CD4-positive, CD25-positive, alpha-beta regulatory T cell (primary cell): ENCODE data around the gene DENND6B. TPM values are rescaled to one million over a fixed set of nuclear protein-coding genes. Genes with fewer than 3 reads are reported as not detected.

Experiments
- ATAC-seq, 2 donors: fragments of 150-1000 bp; cut with Tn5 transposase; one replicate each; pipeline ENCODE4 v1.10.0; 2021; ENCODE audit warnings: low read depth in 2 of 2, moderate number of reproducible peaks in 2 of 2, moderate library complexity in 1 of 2
- DNase-seq, 3 donors: peaks; one replicate each; pipeline versions ENCODE4 v3.0.0 to v3.0.0-alpha.2; 2012 to 2022; ENCODE audit warnings: mixed read lengths in 1 of 3
- H3K27ac ChIP-seq: one replicate; pipeline ENCODE4 v1.7.0; 2013; ENCODE audit warnings: mild to moderate bottlenecking, low read length; ENCODE audit not compliant: insufficient read depth, poor library complexity, severe bottlenecking
- H3K27me3 ChIP-seq: one replicate; pipeline ENCODE4 v1.7.0; 2013; ENCODE audit warnings: low read length; ENCODE audit not compliant: control insufficient read depth, insufficient read depth
- H3K36me3 ChIP-seq: one replicate; pipeline ENCODE4 v1.7.0; 2013; ENCODE audit warnings: mild to moderate bottlenecking, low read length, moderate library complexity; ENCODE audit not compliant: control insufficient read depth, insufficient read depth
- H3K4me1 ChIP-seq: 2 replicates; pipeline ENCODE4 v1.7.0; 2013; ENCODE audit warnings: mild to moderate bottlenecking, low read length; ENCODE audit not compliant: insufficient read depth, control insufficient read depth, poor library complexity, severe bottlenecking
- H3K4me3 ChIP-seq: one replicate; pipeline ENCODE4 v1.7.0; 2013; ENCODE audit warnings: low read depth, mild to moderate bottlenecking, low read length, moderate library complexity
- H3K9me3 ChIP-seq, 2 experiments: 1 replicate in 1 of 2; 2 replicates in 1 of 2; pipeline ENCODE4 v1.7.0; 2013; ENCODE audit warnings: low read length in 2 of 2, mild to moderate bottlenecking in 1 of 2, moderate library complexity in 1 of 2; ENCODE audit not compliant: control insufficient read depth in 2 of 2
- H3K27ac Mint-ChIP-seq, 3 donors: one replicate each; pipeline ENCODE4 v1.8.0; 2020 to 2022; ENCODE audit warnings: mild to moderate bottlenecking in 3 of 3, mixed read lengths in 3 of 3, moderate library complexity in 2 of 3
- H3K27me3 Mint-ChIP-seq: one replicate; pipeline ENCODE4 v1.8.0; 2022; ENCODE audit warnings: mild to moderate bottlenecking, mixed read lengths
- H3K36me3 Mint-ChIP-seq: one replicate; pipeline ENCODE4 v1.8.0; 2020; ENCODE audit warnings: mixed read lengths
- H3K4me1 Mint-ChIP-seq, 4 donors: one replicate each; pipeline ENCODE4 v1.8.0; 2020 to 2022; ENCODE audit warnings: mixed read lengths in 4 of 4, mild to moderate bottlenecking in 1 of 4
- H3K4me3 Mint-ChIP-seq, 4 donors: one replicate each; pipeline ENCODE4 v1.8.0; 2020 to 2022; ENCODE audit warnings: mild to moderate bottlenecking in 4 of 4, mixed read lengths in 4 of 4, moderate library complexity in 3 of 4
- H3K9me3 Mint-ChIP-seq, 7 donors: one replicate each; pipeline ENCODE4 v1.8.0; 2020 to 2022; ENCODE audit warnings: mixed read lengths in 7 of 7, mild to moderate bottlenecking in 3 of 7, moderate library complexity in 2 of 7
- polyA plus RNA-seq, 4 donors: library from polyadenylated mRNA; unstranded; fragments of 300-500 nt; fragmentation: Illumina TruSeq; gene quantifications; one replicate each; pipeline ENCODE4 v1.2.3, GENCODE V29; 2021
- total RNA-seq: library from RNA; stranded (reverse); gene quantifications from one replicate; pipeline ENCODE4 v1.2.3, GENCODE V29; 2022

Gene DENND6B
- total and polyA plus RNA-seq, 5 donors from 2014 or later = 0.48 to 2.1 (median 0.56) TPM

DNA sequence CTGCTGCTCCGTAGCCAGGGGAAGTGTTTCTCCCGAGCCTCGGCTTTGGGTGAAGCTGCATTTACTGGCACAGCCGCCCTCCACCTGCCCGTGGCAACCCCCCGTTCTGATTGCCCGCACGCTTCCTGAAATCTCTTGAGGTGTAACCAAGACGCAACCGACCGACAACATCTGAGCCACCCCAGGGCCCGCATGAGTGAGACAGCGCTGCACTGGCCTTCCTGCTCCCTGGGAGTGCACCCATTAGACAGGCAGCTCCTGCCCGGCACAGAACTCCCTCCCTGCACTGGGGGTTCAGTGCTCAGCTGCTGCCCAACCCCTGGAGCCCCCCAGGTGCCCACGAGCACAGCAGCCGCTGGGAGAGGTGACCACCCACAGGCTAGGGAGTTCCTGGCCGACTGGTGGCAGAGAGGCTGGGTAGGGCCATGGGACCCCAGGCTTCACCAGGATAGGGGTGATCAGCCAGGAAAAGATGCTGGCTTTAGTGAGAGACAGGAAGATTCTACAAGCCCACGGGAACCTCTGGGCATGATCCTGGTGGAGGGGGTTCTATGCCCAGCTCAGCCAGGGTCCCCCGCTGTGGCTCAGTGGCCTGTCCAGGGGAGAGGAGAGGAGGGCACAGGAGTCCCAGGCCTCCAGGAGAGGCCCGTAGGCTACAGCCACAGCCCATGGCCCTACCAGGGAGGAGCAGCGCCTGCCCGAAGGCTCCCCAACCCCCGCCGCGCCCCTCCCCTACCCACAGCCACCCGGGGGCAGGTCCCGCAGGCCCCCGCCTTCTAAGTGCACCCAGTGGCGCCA is 34.0 kb downstream of the DENND6B start:
- Histone ChIP-seq H3K27me3 (no peaks in the 10 kb centered on the region), H3K4me1 (no peaks in the 10 kb centered on the region), H3K27ac (no peak overlapping the region), H3K36me3 (no peaks in the 10 kb centered on the region), H3K4me3 (no peak overlapping the region), H3K9me3 (no peaks in the 10 kb centered on the region)
- H3K36me3 Mint-ChIP-seq = no peaks in the 10 kb centered on the region
- peaks cover 0 to 6% (median 0%) of the 10 kb centered on the region in 4 donors for H3K4me1 Mint-ChIP-seq
- H3K27ac Mint-ChIP-seq = peak overlapping the region in 2 of 3 donors; percentile 47 to 83
- peaks cover 23% of the 10 kb centered on the region for H3K27me3 Mint-ChIP-seq
- peak overlapping the region in 2 of 4 donors; percentile 58 to 62 for H3K4me3 Mint-ChIP-seq
- H3K9me3 Mint-ChIP-seq = no peaks in the 10 kb centered on the region
- ATAC-seq (peak in 1 of 2 donors; percentile 31), DNase-seq (peak in 1 of 3 donors; percentile 56)

DNA sequence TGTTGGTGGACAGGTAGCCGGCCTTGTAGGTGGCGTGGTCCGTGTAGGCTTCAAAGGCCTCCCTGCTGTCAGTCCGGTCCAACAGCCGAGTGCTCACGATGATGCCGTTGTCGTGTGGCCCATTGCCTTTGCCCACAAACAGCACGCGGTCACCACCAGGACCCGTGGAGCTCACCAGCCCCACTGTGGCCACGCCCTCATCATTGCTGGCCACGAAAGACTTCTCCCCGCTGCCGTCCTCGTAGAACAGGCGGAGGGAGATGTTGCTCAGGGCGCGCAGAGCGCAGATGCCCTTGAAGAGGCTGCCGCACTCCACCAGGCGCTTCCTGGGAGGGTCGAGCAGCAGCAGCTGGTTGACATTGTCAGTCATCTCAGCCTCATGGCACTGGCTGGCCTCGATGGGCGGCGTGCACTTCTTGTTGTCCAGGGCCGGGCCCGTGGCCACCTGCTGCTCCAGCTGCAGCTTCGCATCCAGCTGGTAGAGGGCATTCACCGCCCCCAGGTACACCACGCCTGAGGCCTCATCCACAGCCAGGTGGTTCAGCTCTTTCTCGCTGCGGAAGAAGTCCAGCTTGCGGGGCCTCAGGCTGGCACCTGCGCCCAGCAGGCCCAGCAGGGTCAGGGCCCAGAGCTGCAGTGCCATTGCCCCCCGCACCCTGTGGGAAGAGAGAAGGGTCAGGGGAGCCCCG is 36.7 kb downstream of the DENND6B start:
- DNase-seq = no peak
- no peaks in the 10 kb centered on the region for H3K9me3 Mint-ChIP-seq
- H3K4me3 Mint-ChIP-seq = no peak overlapping the region
- Histone ChIP-seq H3K27me3 (no peaks in the 10 kb centered on the region), H3K27ac (no peak overlapping the region), H3K4me3 (no peak overlapping the region), H3K36me3 (no peaks in the 10 kb centered on the region), H3K4me1 (no peaks in the 10 kb centered on the region), H3K9me3 (no peaks in the 10 kb centered on the region)
- H3K4me1 Mint-ChIP-seq = peaks cover 0 to 4% (median 0%) of the 10 kb centered on the region in 4 donors
- ATAC-seq = no peak
- no peak overlapping the region for H3K27ac Mint-ChIP-seq
- H3K27me3 Mint-ChIP-seq = peaks cover 15% of the 10 kb centered on the region
- H3K36me3 Mint-ChIP-seq = no peaks in the 10 kb centered on the region

DNA sequence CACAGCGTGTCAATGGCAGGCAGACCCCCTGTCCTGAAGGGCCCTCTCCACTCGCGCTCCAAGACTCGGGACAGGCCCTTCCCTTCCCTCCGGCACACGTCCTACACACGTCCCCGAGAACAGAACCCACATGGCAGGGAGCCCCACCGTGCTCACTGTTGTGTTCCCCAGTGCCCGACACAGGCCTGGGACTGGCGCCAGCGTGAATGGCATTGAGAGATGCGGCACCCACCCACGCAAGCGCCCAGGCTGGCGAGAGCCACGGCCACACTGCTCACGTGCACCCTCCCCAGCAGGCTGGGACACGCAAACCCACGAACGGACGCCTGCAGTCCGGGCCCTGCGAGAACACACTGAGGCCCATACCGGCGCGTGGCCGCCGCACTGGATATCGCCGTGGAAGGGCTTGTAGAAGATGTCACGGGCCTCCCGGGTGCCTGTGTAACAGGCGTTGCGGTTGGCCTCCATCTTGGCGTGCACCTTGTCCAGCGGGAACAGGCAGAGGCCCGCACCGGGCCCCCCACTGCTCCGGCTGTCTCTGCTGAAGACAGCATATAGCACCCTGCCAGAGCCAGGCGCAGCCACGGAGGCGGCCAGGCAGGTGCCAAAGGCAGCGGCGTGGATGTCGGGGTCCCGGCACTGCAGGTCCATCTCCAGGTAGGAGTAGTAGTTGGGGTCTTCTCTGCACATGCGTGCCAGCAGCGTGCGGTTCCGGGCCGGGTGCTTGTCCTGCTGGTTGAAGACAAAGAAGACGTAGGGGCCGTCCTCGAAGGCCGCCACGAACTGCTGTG is 37.5 kb downstream of the DENND6B start:
- no peak overlapping the region for H3K4me3 ChIP-seq
- no peaks in the 10 kb centered on the region for H3K9me3 ChIP-seq
- Mint-ChIP-seq H3K36me3 (no peaks in the 10 kb centered on the region), H3K27ac (no peak overlapping the region), H3K27me3 (peaks cover 8% of the 10 kb centered on the region), H3K4me3 (no peak overlapping the region), H3K9me3 (no peaks in the 10 kb centered on the region), H3K4me1 (peaks cover 0 to 4% (median 0%) of the 10 kb centered on the region in 4 donors)
- no peak overlapping the region for H3K27ac ChIP-seq
- H3K27me3 ChIP-seq = no peaks in the 10 kb centered on the region
- DNase-seq = no peak
- no peaks in the 10 kb centered on the region for H3K4me1 ChIP-seq
- ATAC-seq = no peak
- no peaks in the 10 kb centered on the region for H3K36me3 ChIP-seq

DNA sequence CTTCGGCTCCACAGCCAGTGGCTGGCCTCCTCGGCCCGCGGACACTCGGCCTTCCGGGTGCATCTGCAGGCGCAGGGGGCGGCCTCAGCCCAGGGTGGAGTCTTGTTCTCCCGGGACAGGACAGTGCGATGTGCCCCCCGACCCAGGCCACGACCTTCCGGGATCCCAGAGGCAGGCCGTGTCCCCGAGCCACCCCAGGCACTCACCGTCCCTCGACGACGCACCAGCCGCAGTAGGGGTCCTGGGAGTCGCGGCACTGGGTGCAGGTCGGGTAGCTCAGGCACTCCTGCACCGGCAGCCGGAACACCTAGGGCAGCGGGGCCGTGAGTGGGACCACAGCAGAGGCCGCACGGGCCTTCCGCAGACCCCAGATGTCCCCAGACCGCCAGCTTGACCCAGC is 39.1 kb downstream of the DENND6B start:
- H3K36me3 ChIP-seq = no peaks in the 10 kb centered on the region
- Mint-ChIP-seq H3K9me3 (no peaks in the 10 kb centered on the region), H3K4me1 (peaks cover 0 to 3% (median 0%) of the 10 kb centered on the region in 4 donors), H3K36me3 (no peaks in the 10 kb centered on the region), H3K4me3 (no peak overlapping the region), H3K27ac (no peak overlapping the region), H3K27me3 (peaks cover 5% of the 10 kb centered on the region)
- H3K4me1 ChIP-seq = no peaks in the 10 kb centered on the region
- H3K9me3 ChIP-seq = no peaks in the 10 kb centered on the region
- no peak overlapping the region for H3K27ac ChIP-seq
- DNase-seq = no peak
- H3K27me3 ChIP-seq = no peaks in the 10 kb centered on the region
- no peak overlapping the region for H3K4me3 ChIP-seq
- ATAC-seq = no peak

DNA sequence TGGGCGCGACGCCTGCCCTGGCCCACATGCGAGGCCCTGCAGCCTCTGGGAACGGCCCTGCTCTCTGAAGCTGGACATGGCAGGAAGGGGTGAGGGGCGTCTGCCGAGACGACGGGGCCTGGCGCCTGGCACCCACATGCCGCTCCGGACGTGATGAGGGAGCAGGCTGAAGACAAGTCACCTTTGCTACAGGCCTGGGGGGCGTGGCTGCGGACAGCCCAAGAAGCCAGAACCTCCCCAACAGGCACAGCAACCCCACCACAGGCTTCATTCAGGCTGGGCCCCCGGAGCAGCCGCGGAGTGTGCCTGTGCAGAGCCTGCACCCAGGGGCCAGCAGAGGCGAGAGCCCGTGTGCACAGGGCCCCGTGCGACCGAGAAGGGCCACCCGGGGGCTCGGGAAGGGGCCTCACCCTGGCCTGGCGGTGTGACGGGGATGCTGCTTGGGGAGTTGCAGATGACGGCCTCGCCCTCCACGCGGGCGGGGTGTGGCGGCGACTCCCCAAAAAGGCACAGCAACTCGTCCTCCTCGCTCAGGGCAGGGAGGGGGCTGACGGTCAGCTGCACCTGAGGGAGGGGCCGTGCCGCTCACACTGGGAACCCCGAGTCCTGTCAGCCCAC is 40.0 kb downstream of the DENND6B start:
- ATAC-seq = no peak
- Histone ChIP-seq H3K4me3 (no peak overlapping the region), H3K9me3 (no peaks in the 10 kb centered on the region), H3K4me1 (no peaks in the 10 kb centered on the region), H3K27me3 (no peaks in the 10 kb centered on the region), H3K36me3 (no peaks in the 10 kb centered on the region), H3K27ac (no peak overlapping the region)
- Mint-ChIP-seq H3K27me3 (no peaks in the 10 kb centered on the region), H3K4me3 (no peak overlapping the region), H3K36me3 (no peaks in the 10 kb centered on the region), H3K27ac (no peak overlapping the region), H3K9me3 (no peaks in the 10 kb centered on the region), H3K4me1 (no peaks in the 10 kb centered on the region)
- no peak for DNase-seq

DNA sequence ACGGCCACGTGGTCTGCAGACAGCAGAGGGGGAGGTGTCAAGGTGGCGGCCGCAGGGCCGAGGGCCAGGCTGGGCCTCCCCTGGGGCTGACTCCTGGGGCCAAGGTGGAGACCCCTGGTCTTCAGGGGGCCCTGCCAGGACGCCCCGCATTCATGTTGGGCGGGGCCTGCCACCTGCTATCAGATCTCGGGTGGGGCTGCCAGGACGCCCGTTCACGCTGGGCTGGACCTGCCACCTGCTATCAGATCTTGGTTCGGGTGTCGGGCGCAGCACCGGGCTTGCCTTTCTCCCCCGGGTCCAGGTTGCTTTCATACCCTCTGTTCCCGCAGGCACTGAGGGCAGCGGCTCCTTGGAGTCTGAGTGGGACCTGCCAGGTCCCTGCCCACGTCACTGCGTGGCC is 40.5 kb downstream of the DENND6B start:
- Mint-ChIP-seq H3K36me3 (no peaks in the 10 kb centered on the region), H3K4me1 (no peaks in the 10 kb centered on the region), H3K9me3 (no peaks in the 10 kb centered on the region), H3K27ac (no peak overlapping the region), H3K4me3 (no peak overlapping the region), H3K27me3 (no peaks in the 10 kb centered on the region)
- DNase-seq (no peak), ATAC-seq (no peak)
- Histone ChIP-seq H3K9me3 (no peaks in the 10 kb centered on the region), H3K4me3 (no peak overlapping the region), H3K4me1 (no peaks in the 10 kb centered on the region), H3K36me3 (no peaks in the 10 kb centered on the region), H3K27me3 (no peaks in the 10 kb centered on the region), H3K27ac (no peak overlapping the region)

DNA sequence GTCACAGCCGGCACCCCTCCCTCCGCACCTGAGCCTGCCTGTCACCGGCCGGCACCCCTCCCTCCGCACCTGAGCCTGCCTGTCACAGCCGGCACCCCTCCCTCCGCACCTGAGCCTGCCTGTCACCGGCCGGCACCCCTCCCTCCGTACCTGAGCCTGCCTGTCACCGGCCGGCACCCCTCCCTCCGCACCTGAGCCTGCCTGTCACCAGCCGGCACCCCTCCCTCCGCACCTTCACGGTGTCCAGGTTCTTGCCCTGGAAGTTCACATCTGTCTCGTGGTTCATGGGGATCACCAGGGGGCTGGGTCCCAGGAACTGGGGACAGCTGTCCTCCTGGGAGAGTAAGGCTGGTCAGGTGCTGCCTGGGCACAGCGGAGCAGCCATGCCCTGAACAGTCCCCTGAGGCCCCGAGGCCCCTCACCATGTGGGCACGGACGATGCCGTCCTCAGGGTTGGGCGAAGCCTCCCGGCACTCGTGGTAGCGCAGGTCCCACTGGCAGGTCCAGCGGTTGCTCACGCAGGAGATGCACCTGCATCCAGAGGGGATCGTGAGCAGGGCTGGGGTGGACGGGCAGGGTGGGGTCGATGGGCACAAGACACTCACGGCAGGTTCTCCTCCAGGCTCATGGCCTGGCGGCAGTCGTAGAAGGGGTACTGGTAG is 41.1 kb downstream of the DENND6B start:
- no peak overlapping the region for H3K4me3 ChIP-seq
- no peaks in the 10 kb centered on the region for H3K9me3 ChIP-seq
- H3K4me1 ChIP-seq = no peaks in the 10 kb centered on the region
- H3K4me3 Mint-ChIP-seq = no peak overlapping the region
- DNase-seq = no peak
- no peak overlapping the region for H3K27ac ChIP-seq
- no peak overlapping the region for H3K27ac Mint-ChIP-seq
- H3K36me3 Mint-ChIP-seq = no peaks in the 10 kb centered on the region
- H3K9me3 Mint-ChIP-seq = no peaks in the 10 kb centered on the region
- no peaks in the 10 kb centered on the region for H3K27me3 ChIP-seq
- no peaks in the 10 kb centered on the region for H3K4me1 Mint-ChIP-seq
- ATAC-seq = no peak
- no peaks in the 10 kb centered on the region for H3K36me3 ChIP-seq
- no peaks in the 10 kb centered on the region for H3K27me3 Mint-ChIP-seq
